GM06990 (cell line): ENCODE results near the gene ZNF438.
"Not testable (repeated sequence)": the region's sequence is repeated elsewhere in the genome, so short reads cannot be mapped to it uniquely, and the experiment has no call there.

Source experiments
- DNase-seq: peaks from one replicate; pipeline ENCODE4 v3.0.0-alpha.2; 2011; ENCODE audit not compliant: insufficient read length; ENCODE audit errors: extremely low read depth
- H3K27me3 ChIP-seq: replicated peaks from 2 replicates; pipeline ENCODE4 v1.6.0; 2011; ENCODE audit warnings: low read length; ENCODE audit not compliant: control insufficient read depth, insufficient read depth
- H3K36me3 ChIP-seq: 2 replicates; pipeline ENCODE4 v1.5.1; 2011; ENCODE audit warnings: low read length; ENCODE audit not compliant: control insufficient read depth, insufficient read depth
- H3K4me3 ChIP-seq: replicated peaks from 2 replicates; pipeline ENCODE4 v1.5.1; 2011; ENCODE audit warnings: low read depth, mild to moderate bottlenecking, control low read depth, low read length
- TF ChIP-seq, protein P1 (sequence below): IDR thresholded peaks from 2 replicates; pipeline ENCODE4 v1.5.1; 2011; ENCODE audit warnings: low read length, control low read depth, mild to moderate bottlenecking, inconsistent platforms; ENCODE audit not compliant: insufficient read depth, poor library complexity, severe bottlenecking

Gene ZNF438

DNA sequence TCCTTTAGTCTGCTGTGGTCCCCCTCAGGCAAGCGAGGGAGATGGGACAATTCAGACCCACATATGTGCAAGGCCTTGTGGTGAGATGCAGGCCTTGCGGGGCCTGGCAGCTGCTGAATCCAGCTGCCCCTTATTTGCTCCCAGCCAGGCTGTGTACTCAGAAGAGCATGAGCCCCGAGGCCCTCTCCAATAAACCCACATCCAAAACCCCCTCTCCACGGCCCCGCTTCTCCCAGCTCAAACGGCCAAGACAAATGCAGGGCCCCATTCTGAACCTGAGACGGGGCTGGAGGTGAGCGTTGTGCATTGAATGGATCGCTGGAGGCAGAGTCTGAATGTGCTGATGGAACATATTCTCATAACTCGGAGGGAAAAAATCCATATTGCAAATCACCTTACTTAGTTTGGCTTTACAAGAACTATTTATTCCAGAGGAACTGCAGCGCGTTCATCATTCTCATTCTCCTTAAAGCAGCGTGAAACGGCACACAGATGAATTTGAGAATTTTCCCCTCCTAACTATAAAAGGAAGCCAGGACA lies 232.9 kb downstream of the ZNF438 start:
- H3K36me3 ChIP-seq = no peaks in the 10 kb centered on the region
- no peak overlapping the region for H3K4me3 ChIP-seq
- TF ChIP-seq, protein P1, sequence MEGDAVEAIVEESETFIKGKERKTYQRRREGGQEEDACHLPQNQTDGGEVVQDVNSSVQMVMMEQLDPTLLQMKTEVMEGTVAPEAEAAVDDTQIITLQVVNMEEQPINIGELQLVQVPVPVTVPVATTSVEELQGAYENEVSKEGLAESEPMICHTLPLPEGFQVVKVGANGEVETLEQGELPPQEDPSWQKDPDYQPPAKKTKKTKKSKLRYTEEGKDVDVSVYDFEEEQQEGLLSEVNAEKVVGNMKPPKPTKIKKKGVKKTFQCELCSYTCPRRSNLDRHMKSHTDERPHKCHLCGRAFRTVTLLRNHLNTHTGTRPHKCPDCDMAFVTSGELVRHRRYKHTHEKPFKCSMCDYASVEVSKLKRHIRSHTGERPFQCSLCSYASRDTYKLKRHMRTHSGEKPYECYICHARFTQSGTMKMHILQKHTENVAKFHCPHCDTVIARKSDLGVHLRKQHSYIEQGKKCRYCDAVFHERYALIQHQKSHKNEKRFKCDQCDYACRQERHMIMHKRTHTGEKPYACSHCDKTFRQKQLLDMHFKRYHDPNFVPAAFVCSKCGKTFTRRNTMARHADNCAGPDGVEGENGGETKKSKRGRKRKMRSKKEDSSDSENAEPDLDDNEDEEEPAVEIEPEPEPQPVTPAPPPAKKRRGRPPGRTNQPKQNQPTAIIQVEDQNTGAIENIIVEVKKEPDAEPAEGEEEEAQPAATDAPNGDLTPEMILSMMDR = no peak
- H3K27me3 ChIP-seq = no peaks in the 10 kb centered on the region
- no peak for DNase-seq

DNA sequence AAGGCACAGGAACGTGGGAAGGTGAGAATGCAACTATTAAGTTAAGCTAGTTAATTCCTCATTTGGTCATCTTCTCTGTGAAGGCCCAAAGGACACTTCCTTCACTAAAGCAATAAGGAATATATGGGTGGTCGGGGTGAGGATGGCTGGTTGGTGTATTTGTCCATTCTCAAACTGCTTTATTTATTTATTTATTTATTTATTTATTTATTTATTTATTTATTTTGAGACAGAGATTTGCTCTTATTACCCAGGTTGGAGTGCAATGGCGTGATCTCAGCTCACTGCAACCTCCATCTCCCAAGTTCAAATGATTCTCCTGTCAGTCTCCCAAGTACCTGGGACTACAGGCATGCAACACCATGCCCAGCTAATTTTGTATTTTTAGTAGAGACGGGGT lies 236.6 kb downstream of the ZNF438 start:
- H3K27me3 ChIP-seq, DNase-seq, H3K36me3 ChIP-seq: not testable (repeated sequence)

More for the DNA sequence above, 236.6 kb downstream of the ZNF438 start:
- H3K4me3 ChIP-seq = not testable (repeated sequence)
